Small intestine (tissue), 7 donors: ENCODE data around the gene TENM4. TPM values are rescaled to one million over a fixed set of nuclear protein-coding genes. Genes with fewer than 3 reads are reported as not detected.
"Not testable (repeated sequence)": the region's sequence is repeated elsewhere in the genome, so short reads cannot be mapped to it uniquely, and the experiment has no call there.

Experiments used
- DNase-seq, 2 donors: peaks; one replicate each; pipeline versions ENCODE4 v3.0.0 to v3.0.0-alpha.2; 2013
- FAIRE-seq: peaks from 2 replicates; lab custom pipeline; 2012; peaks lifted over from hg19 to GRCh38; lab: Jason Lieb, UNC
- H3K27ac ChIP-seq, 3 donors: one replicate each; pipeline ENCODE4 v1.5.1; 2013; ENCODE audit warnings: low read length in 2 of 3, mild to moderate bottlenecking in 2 of 3, control low read depth in 1 of 3, inconsistent platforms in 1 of 3, low read depth in 1 of 3, moderate library complexity in 1 of 3
- H3K27me3 ChIP-seq, 3 donors: one replicate each; pipeline ENCODE4 v1.6.1; 2013; ENCODE audit warnings: low read length in 3 of 3, inconsistent platforms in 1 of 3; ENCODE audit not compliant: control insufficient read depth in 3 of 3, insufficient read depth in 3 of 3
- H3K36me3 ChIP-seq, 3 donors: one replicate each; pipeline ENCODE4 v1.6.1; 2013; ENCODE audit warnings: low read length in 3 of 3, inconsistent platforms in 1 of 3, low read depth in 1 of 3, mild to moderate bottlenecking in 1 of 3, moderate library complexity in 1 of 3; ENCODE audit not compliant: control insufficient read depth in 3 of 3, insufficient read depth in 2 of 3
- H3K4me1 ChIP-seq, 3 donors: one replicate each; pipeline ENCODE4 v1.6.1; 2013; ENCODE audit warnings: low read length in 2 of 3, inconsistent platforms in 1 of 3, low read depth in 1 of 3, mild to moderate bottlenecking in 1 of 3, moderate library complexity in 1 of 3; ENCODE audit not compliant: control insufficient read depth in 3 of 3, insufficient read depth in 2 of 3
- H3K4me3 ChIP-seq, 3 donors: one replicate each; pipeline ENCODE4 v1.5.1; 2013; ENCODE audit warnings: low read length in 3 of 3, control low read depth in 1 of 3, inconsistent platforms in 1 of 3, low read depth in 1 of 3, mild to moderate bottlenecking in 1 of 3, moderate library complexity in 1 of 3
- H3K9me3 ChIP-seq, 2 donors: one replicate each; pipeline ENCODE4 v1.6.1; 2013; ENCODE audit warnings: low read depth in 1 of 2, low read length in 1 of 2; ENCODE audit not compliant: control insufficient read depth in 2 of 2, insufficient read depth in 1 of 2
- WGBS, 3 donors: extraction: QIAGEN DNeasy Blood & Tissue Kit; methylation state at CpG; one replicate each; pipeline ENCODE4 v1.1.7; 2013; 5-methylcytosine and 5-hydroxymethylcytosine counted together
- polyA plus RNA-seq, 4 donors: library from polyadenylated mRNA; stranded (reverse) in 3 of 4; unstranded in 1 of 4; fragments of 200-250 nt in 3 of 4; fragments of 120-200 nt in 1 of 4; gene quantifications; one replicate each; pipeline versions ENCODE4 v1.2.1 to v1.2.3, GENCODE V29; 2013
- donor health status: healthy with polysubstance abuse.
- donor health status: control.
- donor health status: control.
- donor health status: Bipolar disorder and iron deficiency.
- donor health status: healthy.

The TENM4 gene
- polyA plus RNA-seq, 4 donors: under 0.01 to 0.96 (median 0.31) TPM; not detected in 1

DNA sequence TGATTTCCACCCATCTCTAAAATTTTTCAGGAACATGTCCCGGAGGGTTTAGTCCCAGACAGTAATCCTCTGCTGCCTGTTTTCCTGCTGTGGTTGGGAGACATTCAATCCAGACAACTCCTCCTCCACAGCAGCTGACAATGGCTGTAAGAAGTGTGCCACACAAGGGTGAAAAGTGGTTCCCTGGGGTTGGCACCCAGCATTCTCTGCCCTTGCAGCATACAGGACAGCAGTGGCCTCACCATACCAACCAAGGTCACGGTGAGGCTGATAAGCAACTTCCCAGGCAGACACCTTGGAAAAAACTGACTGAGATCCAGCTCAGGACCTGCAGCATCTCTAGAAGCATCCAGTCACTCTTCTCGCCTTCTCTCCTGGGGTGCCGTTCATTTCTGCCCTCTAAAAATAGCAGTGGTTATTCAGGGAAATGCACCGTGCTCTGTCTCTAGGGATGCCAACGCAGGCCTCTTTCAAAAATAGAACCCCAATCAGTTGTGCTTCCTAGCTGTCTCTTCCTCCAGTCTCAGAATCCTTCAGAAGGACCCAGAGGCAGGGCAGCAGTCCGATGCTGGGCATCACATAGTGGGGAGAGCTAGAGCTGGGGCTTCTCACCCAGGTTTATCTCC is 241.0 kb downstream of the TENM4 start:
- Histone ChIP-seq H3K27ac (no peak overlapping the region), H3K9me3 (peaks cover 0 to 3% of the 10 kb centered on the region in 2 donors), H3K4me1 (no peaks in the 10 kb centered on the region), H3K4me3 (no peak overlapping the region), H3K36me3 (no peaks in the 10 kb centered on the region), H3K27me3 (no peaks in the 10 kb centered on the region)
- DNase-seq (no peak), FAIRE-seq (no peak)
- WGBS, 3 donors: 73 to 80% (median 75%) methylated on average over 7 of the region's 7 CpGs

GRCh38 chr11:79198898-79199250 is 242.0 kb downstream of the TENM4 start:
- WGBS, 3 donors: 33 to 50% (median 44%) methylated on average over 3 of the region's 3 CpGs
- H3K4me3 ChIP-seq: no peak overlapping the region
- no peaks in the 10 kb centered on the region for H3K4me1 ChIP-seq
- FAIRE-seq: no peak
- H3K36me3 ChIP-seq: no peaks in the 10 kb centered on the region
- H3K27ac ChIP-seq: no peak overlapping the region
- peaks cover 0 to 3% of the 10 kb centered on the region in 2 donors for H3K9me3 ChIP-seq
- DNase-seq: no peak
- no peaks in the 10 kb centered on the region for H3K27me3 ChIP-seq

DNA sequence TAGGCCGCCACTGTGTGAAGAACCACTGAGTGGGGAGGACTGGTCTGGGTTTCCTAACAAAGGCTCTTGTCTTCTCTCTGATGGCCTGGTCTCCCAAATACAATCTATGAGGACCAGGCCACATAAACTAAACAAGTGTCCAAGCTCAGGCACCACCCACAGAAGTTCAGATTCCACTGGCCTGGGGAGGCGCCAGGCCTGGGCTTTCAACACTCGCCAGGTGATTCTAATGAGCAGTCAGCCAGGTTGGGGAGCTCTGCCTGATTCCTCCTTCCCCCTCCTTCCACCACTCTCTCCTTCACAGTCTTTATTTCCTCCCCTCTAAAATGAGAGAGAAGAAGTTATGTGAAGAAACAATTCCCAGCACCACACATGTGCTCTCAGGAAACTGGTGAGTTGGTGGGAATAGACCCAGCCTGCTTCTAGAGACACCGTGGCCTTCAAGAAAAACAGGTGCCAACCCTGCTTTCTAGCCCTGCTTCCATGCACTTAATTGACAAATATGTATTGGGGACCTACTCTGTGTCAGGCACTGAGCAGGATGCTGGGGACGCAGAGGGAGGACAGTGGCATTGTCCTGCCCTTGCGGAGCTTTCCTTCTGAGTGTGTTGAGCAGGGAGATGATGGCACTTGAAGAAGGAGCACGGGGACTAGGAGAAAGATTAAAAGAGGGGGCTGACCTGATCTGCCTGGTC is 242.5 kb downstream of the TENM4 start:
- Histone ChIP-seq H3K9me3 (peaks cover 0 to 3% of the 10 kb centered on the region in 2 donors), H3K27me3 (no peaks in the 10 kb centered on the region), H3K4me3 (no peak overlapping the region), H3K4me1 (no peaks in the 10 kb centered on the region), H3K27ac (no peak overlapping the region), H3K36me3 (no peaks in the 10 kb centered on the region)
- DNase-seq (no peak), FAIRE-seq (no peak)
- WGBS, 3 donors: 85 to 89% (median 86%) methylated on average over 7 of the region's 7 CpGs

DNA sequence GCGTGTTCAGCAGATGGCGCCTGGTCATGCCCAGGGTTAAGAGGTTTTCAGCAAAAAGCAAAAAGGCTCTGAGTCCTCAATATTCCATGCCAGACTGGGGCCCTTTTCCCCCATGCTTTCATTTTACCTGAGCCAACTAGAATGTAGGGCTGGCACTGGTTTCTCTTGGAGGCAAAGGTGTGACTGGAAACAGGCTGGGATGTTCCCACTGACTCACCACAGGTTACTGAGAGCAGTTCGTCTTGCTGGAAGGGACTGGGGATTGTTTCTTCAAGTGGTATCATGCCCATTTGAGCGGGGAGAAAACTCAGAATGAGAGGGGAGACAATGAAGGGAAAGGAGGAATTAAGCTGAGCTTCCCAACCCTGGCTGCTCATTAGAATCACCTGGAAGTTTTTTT is 243.9 kb downstream of the TENM4 start:
- no peaks in the 10 kb centered on the region for H3K4me1 ChIP-seq
- no peak overlapping the region for H3K4me3 ChIP-seq
- WGBS, 3 donors: 67 to 88% (median 77%) methylated on average over 4 of the region's 4 CpGs
- no peaks in the 10 kb centered on the region for H3K36me3 ChIP-seq
- peaks cover 0 to 3% of the 10 kb centered on the region in 2 donors for H3K9me3 ChIP-seq
- no peak overlapping the region for H3K27ac ChIP-seq
- no peaks in the 10 kb centered on the region for H3K27me3 ChIP-seq
- FAIRE-seq (no peak), DNase-seq (no peak)

GRCh38 chr11:79195209-79195608 is 245.6 kb downstream of the TENM4 start:
- FAIRE-seq (no peak), DNase-seq (no peak)
- no peak overlapping the region for H3K4me3 ChIP-seq
- no peak overlapping the region for H3K27ac ChIP-seq
- H3K4me1 ChIP-seq: no peaks in the 10 kb centered on the region
- no peaks in the 10 kb centered on the region for H3K9me3 ChIP-seq
- 86 to 94% (median 91%) methylated on average over 4 of the region's 4 CpGs for WGBS, 3 donors
- no peaks in the 10 kb centered on the region for H3K27me3 ChIP-seq
- no peaks in the 10 kb centered on the region for H3K36me3 ChIP-seq

DNA sequence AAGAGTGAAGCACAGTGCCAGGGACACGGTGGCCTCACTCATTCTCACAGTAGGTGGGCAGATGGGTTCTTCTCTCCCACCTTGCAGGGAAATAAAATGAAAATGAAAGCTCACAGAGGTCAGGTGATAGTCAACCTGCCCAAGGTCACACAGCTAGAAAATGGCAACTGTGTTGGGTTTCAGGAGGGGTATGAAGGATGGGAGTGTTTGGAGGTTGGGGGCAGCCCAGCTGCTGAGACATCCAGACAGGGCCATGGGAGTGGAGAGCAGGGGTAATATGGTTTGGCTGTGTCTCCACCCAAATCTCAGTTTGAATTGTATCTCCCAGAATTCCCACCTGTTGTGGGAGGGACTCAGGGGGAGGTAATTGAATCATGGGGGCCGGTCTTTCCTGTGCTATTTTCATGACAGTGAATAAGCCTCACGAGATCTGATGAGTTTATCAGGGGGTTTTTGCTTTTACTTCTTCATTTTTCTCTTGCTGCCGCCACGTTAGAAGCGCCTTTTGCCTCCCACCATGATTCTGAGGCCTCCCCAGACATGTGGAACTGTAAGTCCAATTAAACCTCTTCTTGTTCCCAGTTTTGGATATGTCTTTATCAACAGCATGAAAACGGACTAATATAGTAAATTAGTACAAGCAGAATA is 247.0 kb downstream of the TENM4 start:
- H3K9me3 ChIP-seq: no peaks in the 10 kb centered on the region
- H3K27ac ChIP-seq: no peak overlapping the region
- H3K36me3 ChIP-seq: no peaks in the 10 kb centered on the region
- H3K4me3 ChIP-seq: no peak overlapping the region
- H3K4me1 ChIP-seq: no peaks in the 10 kb centered on the region
- WGBS, 3 donors: 77 to 82% (median 82%) methylated on average over 7 of the region's 7 CpGs
- no peaks in the 10 kb centered on the region for H3K27me3 ChIP-seq
- FAIRE-seq (no peak), DNase-seq (no peak)

GRCh38 chr11:79192836-79193235 is 248.0 kb downstream of the TENM4 start:
- Histone ChIP-seq H3K4me1 (no peaks in the 10 kb centered on the region), H3K4me3 (no peak overlapping the region), H3K36me3 (no peaks in the 10 kb centered on the region), H3K27me3 (no peaks in the 10 kb centered on the region), H3K27ac (no peak overlapping the region), H3K9me3 (no peaks in the 10 kb centered on the region)
- no peak for DNase-seq
- no peak for FAIRE-seq
- WGBS, 3 donors: 47 to 70% (median 55%) methylated on average over 2 of the region's 2 CpGs

GRCh38 chr11:79191716-79192115 is 249.1 kb downstream of the TENM4 start:
- H3K36me3 ChIP-seq: not testable (repeated sequence)

More at GRCh38 chr11:79191716-79192115, 249.1 kb downstream of the TENM4 start:
- H3K4me3 ChIP-seq, H3K27me3 ChIP-seq, H3K9me3 ChIP-seq, H3K27ac ChIP-seq, DNase-seq, FAIRE-seq, H3K4me1 ChIP-seq: not testable (repeated sequence)
- 96 to 98% (median 97%) methylated on average over 21 to 29 of the region's 29 CpGs for WGBS, 3 donors
